HEK293 (cell line): ENCODE measurements around the gene ELMO1.

Experiments used
- CTCF ChIA-PET: fragments of 350-600 bp; formaldehyde crosslinking; extraction: SDS; loops from one replicate; lab custom pipeline; 2021; ENCODE audit warnings: antibody characterized with exemption; lab: Yijun Ruan, JAX
- POLR2A ChIA-PET: fragments of 300-600 bp; formaldehyde crosslinking; extraction: SDS; loops from one replicate; lab custom pipeline; 2020; ENCODE audit warnings: antibody characterized with exemption, inconsistent platforms; lab: Yijun Ruan, JAX
- H3K27ac ChIP-seq: fragments of 200-500 bp; sonication (Bioruptor generic); 2 replicates; pipeline ENCODE4 v1.5.1; 2014; ENCODE audit warnings: low read depth, low read length, control low read depth, inconsistent platforms; ENCODE audit errors: extremely low read depth
- H3K36me3 ChIP-seq, 2 experiments: fragments of 200-500 bp in 1 of 2; sonication (Bioruptor generic) in 1 of 2; 1 replicate in 1 of 2; 2 replicates in 1 of 2; pipeline ENCODE4 v1.5.1; 2014 to 2017; ENCODE audit warnings: inconsistent platforms in 2 of 2, low read length in 2 of 2; ENCODE audit not compliant: control insufficient read depth in 2 of 2, insufficient read depth in 1 of 2
- H3K4me1 ChIP-seq: fragments of 200-500 bp; sonication (Bioruptor generic); 2 replicates; pipeline ENCODE4 v1.5.1; 2014; ENCODE audit warnings: mild to moderate bottlenecking, low read length, inconsistent platforms; ENCODE audit not compliant: control insufficient read depth, insufficient read depth
- H3K4me3 ChIP-seq: 2 replicates; pipeline ENCODE4 v1.5.1; 2011; ENCODE audit warnings: low read depth, mild to moderate bottlenecking, control low read depth, low read length, moderate library complexity
- H3K9me3 ChIP-seq: fragments of 200-500 bp; sonication (Bioruptor generic); 2 replicates; pipeline ENCODE4 v1.5.1; 2014; ENCODE audit warnings: low read depth, low read length, inconsistent platforms; ENCODE audit not compliant: control insufficient read depth, insufficient read depth
- GLI4 ChIP-seq: fragments of 450-650 bp; formaldehyde crosslinking; IDR thresholded peaks from 2 replicates; pipeline ENCODE4 v1.5.1; 2016; ENCODE audit warnings: missing biosample characterization, missing genetic modification characterization
- GLIS1 ChIP-seq: fragments of 450-650 bp; formaldehyde crosslinking; IDR thresholded peaks from 2 replicates; pipeline ENCODE4 v1.5.1; 2016; ENCODE audit warnings: missing biosample characterization, missing genetic modification characterization
- HOXD13 ChIP-seq: sonication (generic); formaldehyde crosslinking; IDR thresholded peaks from 2 replicates; pipeline ENCODE4 v1.8.0; 2022; ENCODE audit warnings: missing genetic modification reagents, borderline replicate concordance
- KLF10 ChIP-seq: fragments of 450-650 bp; IDR thresholded peaks from 2 replicates; pipeline ENCODE4 v1.5.1; 2018; ENCODE audit warnings: missing biosample characterization, mild to moderate bottlenecking, missing genetic modification characterization
- KLF8 ChIP-seq: fragments of 450-650 bp; formaldehyde crosslinking; IDR thresholded peaks from 2 replicates; pipeline ENCODE4 v1.5.1; 2016; ENCODE audit warnings: missing biosample characterization, missing genetic modification characterization
- MEIS1 ChIP-seq: sonication (generic); formaldehyde crosslinking; IDR thresholded peaks from 2 replicates; pipeline ENCODE4 v1.8.1; 2022; ENCODE audit warnings: missing genetic modification reagents, mild to moderate bottlenecking, borderline replicate concordance
- REPIN1 ChIP-seq: fragments of 450-650 bp; formaldehyde crosslinking; IDR thresholded peaks from 2 replicates; pipeline ENCODE4 v1.5.1; 2017; ENCODE audit warnings: missing biosample characterization, missing genetic modification characterization, low read depth
- TCF7L2 ChIP-seq: IDR thresholded peaks from 2 replicates; pipeline ENCODE4 v1.6.1; 2011; ENCODE audit warnings: low read depth, mild to moderate bottlenecking, inconsistent platforms, low read length, moderate library complexity, borderline replicate concordance
- TRIM28 ChIP-seq: IDR thresholded peaks from 2 replicates; pipeline ENCODE4 v1.6.1; 2011; ENCODE audit warnings: low read length, control low read depth, borderline replicate concordance
- ZBTB48 ChIP-seq: fragments of 450-650 bp; formaldehyde crosslinking; IDR thresholded peaks from 2 replicates; pipeline ENCODE4 v1.5.1; 2016; ENCODE audit warnings: missing biosample characterization, missing genetic modification characterization
- ZBTB7A ChIP-seq: fragments of 450-650 bp; formaldehyde crosslinking; IDR thresholded peaks from 2 replicates; pipeline ENCODE4 v1.5.1; 2016; ENCODE audit warnings: low read depth, missing biosample characterization, missing genetic modification characterization
- ZFP37 ChIP-seq: fragments of 450-650 bp; formaldehyde crosslinking; IDR thresholded peaks from 2 replicates; pipeline ENCODE4 v1.5.1; 2016; ENCODE audit warnings: missing biosample characterization, missing genetic modification characterization
- ZFP69B ChIP-seq: fragments of 450-650 bp; formaldehyde crosslinking; IDR thresholded peaks from 2 replicates; pipeline ENCODE4 v1.5.1; 2016; ENCODE audit warnings: missing biosample characterization, missing genetic modification characterization
- ZNF155 ChIP-seq: fragments of 450-650 bp; formaldehyde crosslinking; IDR thresholded peaks from 2 replicates; pipeline ENCODE4 v1.5.1; 2016; ENCODE audit warnings: missing biosample characterization, missing genetic modification characterization
- ZNF23 ChIP-seq: fragments of 450-650 bp; formaldehyde crosslinking; IDR thresholded peaks from 2 replicates; pipeline ENCODE4 v1.5.1; 2016; ENCODE audit warnings: missing biosample characterization, missing genetic modification characterization, borderline replicate concordance
- ZNF292 ChIP-seq: fragments of 450-650 bp; formaldehyde crosslinking; IDR thresholded peaks from 2 replicates; pipeline ENCODE4 v1.5.1; 2016; ENCODE audit warnings: low read depth, missing biosample characterization, missing genetic modification characterization, borderline replicate concordance
- ZNF514 ChIP-seq: fragments of 450-650 bp; formaldehyde crosslinking; IDR thresholded peaks from 2 replicates; pipeline ENCODE4 v1.5.1; 2016; ENCODE audit warnings: missing biosample characterization, missing genetic modification characterization
- ZNF521 ChIP-seq: fragments of 450-650 bp; formaldehyde crosslinking; IDR thresholded peaks from 2 replicates; pipeline ENCODE4 v1.5.1; 2017; ENCODE audit warnings: missing biosample characterization, mild to moderate bottlenecking, missing genetic modification characterization
- ZNF561 ChIP-seq: fragments of 450-650 bp; IDR thresholded peaks from 2 replicates; pipeline ENCODE4 v1.5.1; 2018; ENCODE audit warnings: missing biosample characterization, missing genetic modification characterization, borderline replicate concordance
- ZNF768 ChIP-seq: fragments of 450-650 bp; formaldehyde crosslinking; IDR thresholded peaks from 2 replicates; pipeline ENCODE4 v1.5.1; 2018; ENCODE audit warnings: missing biosample characterization, mild to moderate bottlenecking, missing genetic modification characterization
- TF ChIP-seq, protein P1 (sequence below): fragments of 450-650 bp; formaldehyde crosslinking; optimal IDR thresholded peaks from 2 replicates; pipeline ENCODE3; 2016; ENCODE audit warnings: missing biosample characterization, mild to moderate bottlenecking, missing genetic modification characterization
- TF ChIP-seq, protein P2 (sequence below): fragments of 450-650 bp; formaldehyde crosslinking; IDR thresholded peaks from 2 replicates; pipeline ENCODE4 v1.5.1; 2016; ENCODE audit warnings: missing biosample characterization, missing genetic modification characterization

ELMO1 gene

GRCh38 chr7:37181550-37181932 lies 267.1 kb downstream of the ELMO1 start:
- H3K4me1 ChIP-seq: no peaks in the 10 kb centered on the region
- H3K27ac ChIP-seq: no peak overlapping the region
- no peaks in the 10 kb centered on the region for H3K36me3 ChIP-seq
- CTCF ChIA-PET: interaction anchor here (0.6 to 5.4 kb wide), 47 partner anchors 9 to 747 kb away, joined by 3 to 101 read pairs (median 4); no protein-coding TSS in a partner anchor
- H3K9me3 ChIP-seq: no peaks in the 10 kb centered on the region; the same call in 1 of the 2 replicates
- H3K4me3 ChIP-seq: no peak overlapping the region
- TF ChIP-seq ZBTB7A: no peak
- TF ChIP-seq ZNF768 (tag by site-specific recombination): 0 out of 2 replicates have a peak, but pooled peaks have one; percentile 12
- TF ChIP-seq GLIS1 (tag by site-specific recombination): no peak
- TF ChIP-seq TRIM28: no peak
- no peak for TF ChIP-seq ZFP37
- POLR2A ChIA-PET: interaction anchor here (0.7 to 1.8 kb wide), 2 partner anchors 144 to 214 kb away, joined by 3 to 10 read pairs; no protein-coding TSS in a partner anchor

- Histone ChIP-seq H3K4me3 (no peak overlapping the region), H3K27ac (no peak overlapping the region), H3K36me3 (no peaks in the 10 kb centered on the region), H3K4me1 (no peaks in the 10 kb centered on the region), H3K9me3 (no peaks in the 10 kb centered on the region; the same call in 1 of the 2 replicates)
- TF ChIP-seq GLIS1 (tag by site-specific recombination): no peak
- TF ChIP-seq, protein P1, sequence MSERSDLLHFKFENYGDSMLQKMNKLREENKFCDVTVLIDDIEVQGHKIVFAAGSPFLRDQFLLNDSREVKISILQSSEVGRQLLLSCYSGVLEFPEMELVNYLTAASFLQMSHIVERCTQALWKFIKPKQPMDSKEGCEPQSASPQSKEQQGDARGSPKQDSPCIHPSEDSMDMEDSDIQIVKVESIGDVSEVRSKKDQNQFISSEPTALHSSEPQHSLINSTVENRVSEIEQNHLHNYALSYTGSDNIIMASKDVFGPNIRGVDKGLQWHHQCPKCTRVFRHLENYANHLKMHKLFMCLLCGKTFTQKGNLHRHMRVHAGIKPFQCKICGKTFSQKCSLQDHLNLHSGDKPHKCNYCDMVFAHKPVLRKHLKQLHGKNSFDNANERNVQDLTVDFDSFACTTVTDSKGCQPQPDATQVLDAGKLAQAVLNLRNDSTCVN (tag by site-specific recombination): no peak
- TF ChIP-seq, protein P2, sequence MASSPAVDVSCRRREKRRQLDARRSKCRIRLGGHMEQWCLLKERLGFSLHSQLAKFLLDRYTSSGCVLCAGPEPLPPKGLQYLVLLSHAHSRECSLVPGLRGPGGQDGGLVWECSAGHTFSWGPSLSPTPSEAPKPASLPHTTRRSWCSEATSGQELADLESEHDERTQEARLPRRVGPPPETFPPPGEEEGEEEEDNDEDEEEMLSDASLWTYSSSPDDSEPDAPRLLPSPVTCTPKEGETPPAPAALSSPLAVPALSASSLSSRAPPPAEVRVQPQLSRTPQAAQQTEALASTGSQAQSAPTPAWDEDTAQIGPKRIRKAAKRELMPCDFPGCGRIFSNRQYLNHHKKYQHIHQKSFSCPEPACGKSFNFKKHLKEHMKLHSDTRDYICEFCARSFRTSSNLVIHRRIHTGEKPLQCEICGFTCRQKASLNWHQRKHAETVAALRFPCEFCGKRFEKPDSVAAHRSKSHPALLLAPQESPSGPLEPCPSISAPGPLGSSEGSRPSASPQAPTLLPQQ (tag by site-specific recombination): no peak
- no peak for TF ChIP-seq ZNF521 (tag by site-specific recombination)
- TF ChIP-seq ZFP69B (tag by site-specific recombination): no peak
- no peak for TF ChIP-seq MEIS1 (CRISPR knock-in tag)
- TF ChIP-seq KLF8 (tag by site-specific recombination): no peak
- ChIA-PET CTCF (interaction anchor here (0.5 to 5.4 kb wide), 21 partner anchors 9 to 1218 kb away, joined by 3 to 101 read pairs (median 5); no protein-coding TSS in a partner anchor), POLR2A (interaction anchor here (1.8 kb wide), 1 partner anchor 214 kb away, joined by 10 read pairs; no protein-coding TSS in a partner anchor)
Measured at GRCh38 chr7:37180828-37181549, 267.7 kb downstream of the ELMO1 start.

- ChIA-PET POLR2A (no interaction called here), CTCF (interaction anchor here (2.2 to 5.8 kb wide), 3 partner anchors 23 to 208 kb away, joined by 5 to 41 read pairs (median 6); no protein-coding TSS in a partner anchor)
- Histone ChIP-seq H3K4me1 (no peaks in the 10 kb centered on the region), H3K4me3 (no peak overlapping the region), H3K9me3 (no peaks in the 10 kb centered on the region), H3K36me3 (no peaks in the 10 kb centered on the region), H3K27ac (no peak overlapping the region)
- TF ChIP-seq ZNF23 (no peak), ZNF155 (tag by site-specific recombination) (no peak), TCF7L2 (no peak), REPIN1 (tag by site-specific recombination) (no peak), ZNF561 (tag by site-specific recombination) (no peak), ZNF514 (tag by site-specific recombination) (no peak), HOXD13 (CRISPR knock-in tag) (no peak), ZNF292 (tag by site-specific recombination) (no peak), ZBTB48 (tag by site-specific recombination) (no peak), GLI4 (tag by site-specific recombination) (no peak), KLF10 (no peak)
- TF ChIP-seq, all 188 proteins: peak for 0
Measured at GRCh38 chr7:37176079-37176478, 272.6 kb downstream of the ELMO1 start.
